H1 (cell line): ENCODE data around the gene ARHGAP26.

Experiments used
- CREB1 ChIP-seq: IDR thresholded peaks from 2 replicates; pipeline ENCODE4 v1.6.1; 2012; ENCODE audit warnings: inconsistent platforms
- EP300 ChIP-seq, 2 experiments: IDR thresholded peaks; 1 replicate in 1 of 2; 2 replicates in 1 of 2; pipeline ENCODE4 v1.6.1; 2011 to 2012; ENCODE audit warnings: low read depth in 2 of 2, low read length in 2 of 2, mild to moderate bottlenecking in 2 of 2, borderline replicate concordance in 1 of 2, inconsistent platforms in 1 of 2, moderate library complexity in 1 of 2
- EZH2 ChIP-seq: fragments of 200-600 bp; sonication (generic); IDR thresholded peaks from 2 replicates; pipeline ENCODE4 v1.7.1; 2012; ENCODE audit warnings: low read depth, mild to moderate bottlenecking, moderate library complexity, low read length, inconsistent platforms; ENCODE audit not compliant: severe bottlenecking
- JUND ChIP-seq: IDR thresholded peaks from 2 replicates; pipeline ENCODE4 v1.6.1; 2011; ENCODE audit warnings: mild to moderate bottlenecking, improper control_type of control experiment, low read length
- SAP30 ChIP-seq: fragments of 300-600 bp; sonication (generic); IDR thresholded peaks from 2 replicates; pipeline ENCODE4 v1.7.1; 2012; ENCODE audit warnings: low read length, moderate library complexity, mild to moderate bottlenecking, inconsistent platforms; ENCODE audit not compliant: insufficient read depth, insufficient replicate concordance
- SUZ12 ChIP-seq: fragments of 200-600 bp; sonication (generic); IDR thresholded peaks from 2 replicates; pipeline ENCODE4 v1.6.1; 2012; ENCODE audit warnings: mild to moderate bottlenecking, inconsistent platforms, low read length, moderate library complexity, mixed read lengths
- TBP ChIP-seq: IDR thresholded peaks from 2 replicates; pipeline ENCODE4 v1.6.1; 2011; ENCODE audit warnings: low read depth, low read length, improper control_type of control experiment
- ZNF274 ChIP-seq: IDR thresholded peaks from 2 replicates; pipeline ENCODE4 v1.7.0; 2012; ENCODE audit warnings: low read length, borderline replicate concordance; ENCODE audit errors: extremely low read depth
- TF ChIP-seq, protein P1 (sequence below): IDR thresholded peaks from 2 replicates; pipeline ENCODE4 v1.6.1; 2012; ENCODE audit warnings: inconsistent platforms
- TF ChIP-seq, protein P2 (sequence below), 3 experiments: IDR thresholded peaks; 1 replicate in 2 of 3; 2 replicates in 1 of 3; pipeline versions ENCODE4 v1.5.1 to v1.6.1; 2011; ENCODE audit warnings: low read length in 3 of 3, mild to moderate bottlenecking in 3 of 3, inconsistent platforms in 2 of 3, low read depth in 1 of 3, moderate library complexity in 1 of 3; ENCODE audit not compliant: insufficient read depth in 1 of 3; ENCODE audit errors: control extremely low read depth in 1 of 3

DNA sequence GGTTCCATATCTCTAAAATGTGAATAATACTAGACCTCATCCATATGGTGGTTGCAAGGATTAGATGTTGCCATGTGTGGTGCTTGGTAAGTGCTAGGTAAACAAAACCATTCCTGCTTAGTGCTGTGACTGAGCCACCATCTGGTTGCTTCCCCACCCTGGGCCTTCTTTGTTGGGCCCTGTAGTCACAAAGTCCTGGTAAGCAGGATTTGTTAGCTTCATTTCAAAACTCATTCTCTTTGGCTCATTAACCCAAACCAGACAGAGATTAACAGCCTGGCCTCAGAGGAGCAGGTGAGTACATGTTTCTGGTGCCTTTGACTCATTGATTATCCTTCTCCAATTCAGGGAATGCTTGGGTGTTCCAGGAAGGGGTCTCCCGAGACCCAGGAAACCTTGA is 240.2 kb downstream of the ARHGAP26 start:
- TF ChIP-seq JUND (no peak), SUZ12 (no peak), EP300 (IDR thresholded peaks at IDR 0.05; ENCODE audit: borderline replicate concordance in 1 of 2, low read depth in 2 of 2, low read length in 2 of 2) (no peak), ZNF274 (no peak), SAP30 (no peak), CREB1 (no peak), EZH2 (no peak), TBP (no peak)
- TF ChIP-seq, protein P1, sequence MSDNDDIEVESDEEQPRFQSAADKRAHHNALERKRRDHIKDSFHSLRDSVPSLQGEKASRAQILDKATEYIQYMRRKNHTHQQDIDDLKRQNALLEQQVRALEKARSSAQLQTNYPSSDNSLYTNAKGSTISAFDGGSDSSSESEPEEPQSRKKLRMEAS = no peak
- TF ChIP-seq, protein P2, sequence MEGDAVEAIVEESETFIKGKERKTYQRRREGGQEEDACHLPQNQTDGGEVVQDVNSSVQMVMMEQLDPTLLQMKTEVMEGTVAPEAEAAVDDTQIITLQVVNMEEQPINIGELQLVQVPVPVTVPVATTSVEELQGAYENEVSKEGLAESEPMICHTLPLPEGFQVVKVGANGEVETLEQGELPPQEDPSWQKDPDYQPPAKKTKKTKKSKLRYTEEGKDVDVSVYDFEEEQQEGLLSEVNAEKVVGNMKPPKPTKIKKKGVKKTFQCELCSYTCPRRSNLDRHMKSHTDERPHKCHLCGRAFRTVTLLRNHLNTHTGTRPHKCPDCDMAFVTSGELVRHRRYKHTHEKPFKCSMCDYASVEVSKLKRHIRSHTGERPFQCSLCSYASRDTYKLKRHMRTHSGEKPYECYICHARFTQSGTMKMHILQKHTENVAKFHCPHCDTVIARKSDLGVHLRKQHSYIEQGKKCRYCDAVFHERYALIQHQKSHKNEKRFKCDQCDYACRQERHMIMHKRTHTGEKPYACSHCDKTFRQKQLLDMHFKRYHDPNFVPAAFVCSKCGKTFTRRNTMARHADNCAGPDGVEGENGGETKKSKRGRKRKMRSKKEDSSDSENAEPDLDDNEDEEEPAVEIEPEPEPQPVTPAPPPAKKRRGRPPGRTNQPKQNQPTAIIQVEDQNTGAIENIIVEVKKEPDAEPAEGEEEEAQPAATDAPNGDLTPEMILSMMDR (IDR thresholded peaks at IDR 0.05; ENCODE audit: control extremely low read depth in 1 of 3, insufficient read depth in 1 of 3, low read depth in 1 of 3, low read length in 3 of 3) = no peak
